K562 (cell line): ENCODE data around the gene SLC22A4. TPM values are rescaled to one million over a fixed set of nuclear protein-coding genes. Genes with fewer than 3 reads are reported as not detected.

Experiments used
- ATAC-seq: fragments of 200-7000 bp; cut with Tn5 transposase; 3 replicates; pipeline ENCODE4 v1.9.1; 2020; ENCODE audit warnings: moderate library complexity
- BruUV-seq: library from RNA; stranded (reverse); fragments of 400-500 nt; replicated peaks from 2 replicates; lab custom pipeline; 2021; lab: Mats Ljungman, UMichigan
- CTCF ChIA-PET: fragments of 300-600 bp; formaldehyde crosslinking; extraction: SDS; loops from one replicate; lab custom pipeline; 2021; ENCODE audit warnings: low intra/inter-chr PET ratio; lab: Yijun Ruan, JAX
- POLR2A ChIA-PET: fragments of 300-600, 350-650 bp; sonication (Branson Sonifier 250); formaldehyde crosslinking; extraction: SDS; loops from one replicate; lab custom pipeline; 2021; ENCODE audit warnings: antibody characterized with exemption, inconsistent platforms; lab: Yijun Ruan, JAX
- DNase-seq, 4 experiments: peaks; one replicate each; pipeline versions ENCODE4 v3.0.0 to v3.0.0-alpha.2; 2011 to 2018; ENCODE audit warnings: low spot score in 3 of 4, mixed read lengths in 3 of 4; ENCODE audit errors: extremely low read depth in 1 of 4
- FAIRE-seq: peaks from 2 replicates; lab custom pipeline; 2011; peaks lifted over from hg19 to GRCh38; lab: Jason Lieb, UNC
- H2AFZ ChIP-seq: 2 replicates; pipeline ENCODE4 v1.6.0; 2011; ENCODE audit warnings: low read depth, low read length, control low read depth, inconsistent platforms
- H3K27ac ChIP-seq: fragments of 200-600 bp; 3 replicates; pipeline ENCODE4 v1.8.0; 2011; ENCODE audit warnings: low read depth, mild to moderate bottlenecking, control low read depth, inconsistent platforms, low read length, moderate library complexity, mixed read lengths; ENCODE audit errors: extremely low read depth
- H3K27me3 ChIP-seq, 2 experiments: fragments of 300-600 bp in 1 of 2; 2 replicates in 1 of 2; 3 replicates in 1 of 2; pipeline versions ENCODE4 v1.6.0 to v1.8.0; 2011; ENCODE audit warnings: inconsistent platforms in 2 of 2, low read length in 2 of 2, mild to moderate bottlenecking in 1 of 2, mixed read lengths in 1 of 2, moderate library complexity in 1 of 2; ENCODE audit not compliant: control insufficient read depth in 2 of 2, insufficient read depth in 2 of 2
- H3K36me3 ChIP-seq: fragments of 300-600 bp; 3 replicates; pipeline ENCODE4 v1.8.0; 2011; ENCODE audit warnings: mild to moderate bottlenecking, low read length, inconsistent platforms; ENCODE audit not compliant: control insufficient read depth, insufficient read depth
- H3K4me1 ChIP-seq, 2 experiments: fragments of 200-600 bp in 1 of 2; replicated peaks in 1 of 2; 2 replicates in 1 of 2; 3 replicates in 1 of 2; pipeline versions ENCODE4 v1.5.1 to v1.8.0; 2011; ENCODE audit warnings: inconsistent platforms in 2 of 2, low read length in 2 of 2, mild to moderate bottlenecking in 1 of 2, mixed read lengths in 1 of 2, moderate library complexity in 1 of 2; ENCODE audit not compliant: control insufficient read depth in 2 of 2, insufficient read depth in 2 of 2
- H3K4me2 ChIP-seq: 2 replicates; pipeline ENCODE4 v1.6.1; 2011; ENCODE audit warnings: low read length, control low read depth, inconsistent platforms, mixed read lengths; ENCODE audit not compliant: insufficient read depth
- H3K4me3 ChIP-seq: fragments of 200-600 bp; sonication (generic), shearing (Covaris generic); 2 replicates; pipeline ENCODE4 v1.5.1; 2016; ENCODE audit warnings: control low read depth, inconsistent platforms
- H3K79me2 ChIP-seq: fragments of 200-600 bp; 3 replicates; pipeline ENCODE4 v1.8.0; 2011; ENCODE audit warnings: low read length, inconsistent platforms; ENCODE audit not compliant: control insufficient read depth, insufficient read depth
- H3K9ac ChIP-seq, 2 experiments: 2 replicates each; pipeline versions ENCODE4 v1.6.0 to v1.6.1; 2011; ENCODE audit warnings: low read depth in 2 of 2, low read length in 2 of 2, control low read depth in 1 of 2, inconsistent platforms in 1 of 2, mild to moderate bottlenecking in 1 of 2, mixed read lengths in 1 of 2; ENCODE audit not compliant: insufficient read depth in 1 of 2
- H3K9me1 ChIP-seq: one replicate; pipeline ENCODE4 v1.6.0; 2011; ENCODE audit warnings: inconsistent platforms, mild to moderate bottlenecking, low read length, moderate library complexity; ENCODE audit not compliant: control insufficient read depth, insufficient read depth
- H3K9me3 ChIP-seq: replicated peaks from 2 replicates; pipeline ENCODE4 v1.5.1; 2011; ENCODE audit warnings: low read depth, low read length, inconsistent platforms; ENCODE audit not compliant: control insufficient read depth, insufficient read depth
- H4K20me1 ChIP-seq: replicated peaks from 2 replicates; pipeline ENCODE4 v1.6.1; 2011; ENCODE audit warnings: low read length, inconsistent platforms, mixed read lengths; ENCODE audit not compliant: control insufficient read depth, insufficient read depth
- ATF1 ChIP-seq, 2 experiments: fragments of 450-650 bp in 1 of 2; IDR thresholded peaks; 2 replicates each; pipeline ENCODE4 v1.6.1; 2016; ENCODE audit warnings: missing compliant biosample characterization in 1 of 2, missing genetic modification characterization in 1 of 2
- CTCFL ChIP-seq: IDR thresholded peaks from 2 replicates; pipeline ENCODE4 v1.6.1; 2011; ENCODE audit warnings: borderline replicate concordance, low read depth, mild to moderate bottlenecking, moderate library complexity, low read length; ENCODE audit not compliant: insufficient read depth, poor library complexity, severe bottlenecking
- DLX4 ChIP-seq: fragments of 250-450 bp; sonication (Bioruptor Pico); IDR thresholded peaks from 2 replicates; pipeline ENCODE4 v1.6.1; 2021; ENCODE audit warnings: mild to moderate bottlenecking
- HMG20B ChIP-seq: fragments of 250-450 bp; sonication (Bioruptor Pico); IDR thresholded peaks from 2 replicates; pipeline ENCODE4 v1.5.0; 2021; ENCODE audit warnings: mild to moderate bottlenecking
- MAX ChIP-seq: sonication (generic); formaldehyde crosslinking; IDR thresholded peaks from 2 replicates; pipeline ENCODE4 v1.9.0; 2022; ENCODE audit warnings: mild to moderate bottlenecking, missing genetic modification reagents
- NFE2L1 ChIP-seq: fragments of 450-650 bp; IDR thresholded peaks from 2 replicates; pipeline ENCODE4 v1.6.1; 2016; ENCODE audit warnings: missing genetic modification characterization, low read depth, mild to moderate bottlenecking, missing compliant biosample characterization, moderate library complexity, borderline replicate concordance
- NR2C2 ChIP-seq, 2 experiments: fragments of 200-800 bp in 1 of 2; sonication (Bioruptor generic) in 1 of 2; sonication (generic) in 1 of 2; formaldehyde crosslinking in 1 of 2; IDR thresholded peaks; 2 replicates each; pipeline versions ENCODE4 v1.6.1 to v1.8.0; 2016 to 2022; ENCODE audit warnings: mild to moderate bottlenecking in 1 of 2, missing compliant biosample characterization in 1 of 2, missing genetic modification characterization in 1 of 2, missing genetic modification reagents in 1 of 2
- TAL1 ChIP-seq: fragments of 450-650 bp; IDR thresholded peaks from 2 replicates; pipeline ENCODE4 v1.6.1; 2016; ENCODE audit warnings: mild to moderate bottlenecking
- TGIF2 ChIP-seq: sonication (generic); formaldehyde crosslinking; IDR thresholded peaks from 2 replicates; pipeline ENCODE4 v1.8.1; 2022; ENCODE audit warnings: mild to moderate bottlenecking, missing genetic modification reagents, moderate library complexity
- U2AF2 ChIP-seq: fragments of 200-400 bp; formaldehyde crosslinking; optimal IDR thresholded peaks from 2 replicates; pipeline ENCODE3; 2017; ENCODE audit warnings: low read depth, mild to moderate bottlenecking, low read length
- ZNF224 ChIP-seq: sonication (generic); formaldehyde crosslinking; IDR thresholded peaks from 2 replicates; pipeline ENCODE4 v1.8.0; 2022; ENCODE audit warnings: mild to moderate bottlenecking, missing genetic modification reagents
- WGBS: fragments of 100-300 bp; shearing (Covaris generic); methylation state at CpG from one replicate; pipeline ENCODE4 v1.1.6; 2016; ENCODE audit warnings: low coverage, mixed read lengths; ENCODE audit not compliant: insufficient coverage; ENCODE audit errors: missing lambda C conversion rate; 5-methylcytosine and 5-hydroxymethylcytosine counted together
- in situ Hi-C: fragments of 300-500 bp; cut with MboI; formaldehyde crosslinking; loops from 4 replicates; pipeline ENCODE4 v1.15.0; 2018; ENCODE audit warnings: inconsistent platforms, mixed read lengths
- intact Hi-C: fragments of 100-400 bp; cut with micrococcal nuclease; formaldehyde crosslinking; loops from 2 replicates; pipeline ENCODE4 v1.14.2; 2022
- polyA plus RNA-seq, 8 experiments: library from polyadenylated mRNA; depleted of rRNA in 4 of 8; stranded (reverse) in 5 of 8; unstranded in 3 of 8; fragments of >200 nt; fragmentation: Nextera tagmentation in 2 of 8; fragmentation: Illumina TruSeq in 1 of 8; extraction: Ambion mirVana in 2 of 8; extraction: Trizol in 1 of 8; gene quantifications; 2 replicates each; pipeline versions ENCODE4 v1.2.1 to v1.2.3, GENCODE V29; 2011 to 2014; ENCODE audit warnings: inconsistent platforms in 1 of 8, missing spikeins in 1 of 8
- total RNA-seq, 7 experiments: library from RNA; depleted of rRNA in 6 of 7; stranded (reverse); fragments of >200 nt in 6 of 7; fragmentation: Illumina TruSeq in 2 of 7; extraction: Trizol in 2 of 7; gene quantifications; 2 replicates each; pipeline versions ENCODE4 v1.2.1 to v1.2.3, GENCODE V29; 2011 to 2021; ENCODE audit warnings: low replicate concordance in 1 of 7

SLC22A4 gene
- total and polyA plus RNA-seq, 9 of the 15 experiments (the other 6 are each of a cell fraction or from before 2014, with no cell fraction given) = 2.7 to 9.5 (median 6.2) TPM

- in situ Hi-C loops = no loop called here
- Histone ChIP-seq H3K4me3 (no peak overlapping the region), H3K9ac (no peak overlapping the region), H3K27ac (no peak overlapping the region), H3K79me2 (no peaks in the 10 kb centered on the region), H3K36me3 (no peaks in the 10 kb centered on the region), H2AFZ (no peak overlapping the region), H4K20me1 (no peaks in the 10 kb centered on the region), H3K4me2 (no peak overlapping the region), H3K9me1 (no peaks in the 10 kb centered on the region), H3K4me1 (peaks cover 32 to 35% of the 10 kb centered on the region in 2 experiments; a peak in 4 of 5 replicates), H3K9me3 (no peaks in the 10 kb centered on the region; the same call in 1 of the 2 replicates), H3K27me3 (no peaks in the 10 kb centered on the region)
- FAIRE-seq (no peak), DNase-seq (peak in 1 of 4 experiments; percentile 13), ATAC-seq (no peak)
- CTCF ChIA-PET = no interaction called here
- intact Hi-C loops = no loop called here
- POLR2A ChIA-PET = interaction anchor here (0.6 to 1.7 kb wide), 6 partner anchors 8 to 49 kb away, joined by 3 to 7 read pairs (median 4); partner anchors contain the start of gene SLC22A4
- 34% methylated on average over 9 of the region's 9 CpGs for WGBS
- no TSS peak for BruUV-seq
- TF ChIP-seq CTCFL (no peak), NFE2L1 (tag) (no peak), HMG20B (CRISPR knock-in tag) (no peak), ATF1 (CRISPR knock-in tag; IDR thresholded peaks at IDR 0.05) (no peak), ATF1 (tag; IDR thresholded peaks at IDR 0.05) (no peak), U2AF2 (no peak), ZNF224 (CRISPR knock-in tag) (no peak), NR2C2 (CRISPR knock-in tag; IDR thresholded peaks at IDR 0.05) (no peak), NR2C2 (tag; IDR thresholded peaks at IDR 0.05) (no peak), DLX4 (CRISPR knock-in tag) (no peak), TGIF2 (CRISPR knock-in tag) (no peak), MAX (CRISPR knock-in tag) (no peak), TAL1 (no peak; the same call in 1 of the 2 replicates)
Measured at GRCh38 chr5:132281856-132282614, 12.2 kb upstream of the SLC22A4 start.
